Inferior parietal cortex (tissue), 1 donor: ENCODE measurements around the gene SPNS2.

Experiments
- DNase-seq: peaks from one replicate; pipeline ENCODE4 v3.0.0-alpha.2; 2016; ENCODE audit errors: extremely low spot score

The SPNS2 gene

DNA sequence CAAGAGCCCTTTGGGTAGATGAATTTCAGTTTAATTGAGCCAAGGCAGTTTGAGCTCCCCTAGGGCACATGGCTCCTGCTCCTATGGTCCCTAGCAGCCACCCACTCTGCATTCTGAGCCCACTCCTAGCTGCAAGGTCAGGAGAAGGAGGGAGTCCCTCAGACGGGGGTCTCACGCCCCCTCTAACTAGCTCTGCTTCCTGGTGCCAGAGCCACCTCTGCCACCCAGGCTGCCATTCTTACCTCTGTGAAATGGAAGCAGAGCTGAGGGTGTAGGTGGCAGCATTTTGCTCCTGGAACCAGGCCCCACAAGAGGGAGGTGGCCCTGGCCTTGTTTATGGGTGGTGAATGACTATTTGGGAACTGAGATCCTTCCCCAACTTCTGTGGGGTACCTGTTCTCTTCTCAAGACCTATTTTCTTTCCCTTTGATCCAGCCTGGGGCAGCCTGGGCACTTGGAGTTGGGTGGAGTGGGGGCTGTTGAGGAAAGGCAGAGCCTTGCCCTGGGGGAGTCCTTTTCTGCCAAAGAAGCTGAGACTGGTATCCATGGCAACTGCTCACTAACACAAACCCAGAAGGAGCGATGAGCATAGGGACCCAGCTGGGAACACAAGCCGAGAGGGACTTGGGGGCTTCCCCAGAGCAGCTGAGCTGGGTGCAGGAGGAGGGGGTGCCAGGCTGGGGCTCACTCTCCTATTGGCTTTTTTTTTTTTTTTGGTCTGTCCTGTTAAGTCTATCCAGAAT, 4.8 kb downstream of the SPNS2 start:
- no peak for DNase-seq

DNA sequence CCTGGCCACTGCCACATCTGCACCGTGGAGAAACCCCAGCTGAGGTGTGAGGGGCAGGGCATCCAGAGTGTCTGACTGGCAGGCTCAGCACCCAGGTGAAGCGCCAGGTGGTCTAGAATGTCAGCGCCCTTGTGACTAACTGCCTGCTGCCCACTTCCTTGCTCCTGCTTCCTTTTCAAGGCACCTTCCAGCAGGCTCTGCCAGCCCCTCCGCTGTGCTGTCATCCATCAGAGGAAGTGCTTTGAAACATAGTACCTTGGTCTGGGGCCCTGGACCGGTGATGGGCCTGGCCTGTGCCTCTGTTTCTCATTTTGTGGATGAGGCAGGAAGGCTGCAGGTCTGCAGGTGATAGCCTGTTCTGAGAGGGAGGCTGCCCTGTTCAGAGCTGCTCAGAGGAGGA, 5.5 kb downstream of the SPNS2 start:
- no peak for DNase-seq

DNA sequence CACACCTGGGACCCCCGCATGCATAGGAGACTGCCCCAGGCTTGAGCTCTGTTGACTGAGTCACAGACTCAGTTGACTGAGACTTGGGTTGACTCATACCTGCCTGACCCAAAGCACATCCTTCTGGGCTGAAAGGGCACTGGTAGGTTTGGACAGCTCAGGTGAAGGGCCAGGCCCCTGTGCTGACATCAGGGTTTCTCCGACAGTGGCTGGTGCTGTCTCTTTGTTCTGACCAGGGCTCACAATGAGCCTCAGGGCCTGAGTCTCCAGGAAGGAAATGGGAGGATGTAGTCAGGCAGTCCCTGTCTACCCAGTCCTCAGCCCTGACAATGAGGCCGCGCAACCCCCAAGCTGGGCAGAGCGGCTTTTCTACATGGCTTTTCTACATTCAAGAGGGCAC, 6.5 kb downstream of the SPNS2 start:
- no peak for DNase-seq

DNA sequence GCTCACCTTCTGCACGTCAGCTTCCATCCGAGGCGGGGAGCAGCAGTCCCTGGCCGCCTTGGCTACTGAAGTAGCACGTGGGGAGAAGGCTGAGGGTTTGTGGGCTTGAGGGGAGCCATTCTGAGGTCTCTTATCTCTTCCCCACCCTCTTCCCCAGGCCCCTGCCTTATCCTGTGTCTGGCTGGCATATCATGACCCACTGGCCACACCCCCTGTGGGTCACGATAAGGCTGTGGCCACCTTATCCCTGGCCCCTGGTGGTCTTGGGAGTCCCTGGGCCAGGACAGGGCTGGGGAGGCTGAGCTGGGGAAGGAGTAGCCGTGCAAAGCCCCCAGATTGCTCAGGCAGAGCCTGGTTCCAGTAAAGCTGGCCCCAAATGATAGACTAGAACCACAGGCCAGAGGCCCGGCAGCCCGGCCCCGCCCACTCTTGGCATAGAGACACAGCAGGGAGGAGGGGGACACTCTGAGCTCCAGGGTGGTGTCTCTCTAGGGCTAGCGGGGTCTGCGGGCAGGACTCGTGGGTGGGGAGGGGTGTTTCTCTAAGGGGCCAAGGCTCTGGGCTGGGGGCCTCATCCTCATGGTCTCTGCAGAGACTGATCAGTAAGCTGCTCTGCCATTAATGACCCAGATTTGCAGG, 7.6 kb downstream of the SPNS2 start:
- DNase-seq: no peak

DNA sequence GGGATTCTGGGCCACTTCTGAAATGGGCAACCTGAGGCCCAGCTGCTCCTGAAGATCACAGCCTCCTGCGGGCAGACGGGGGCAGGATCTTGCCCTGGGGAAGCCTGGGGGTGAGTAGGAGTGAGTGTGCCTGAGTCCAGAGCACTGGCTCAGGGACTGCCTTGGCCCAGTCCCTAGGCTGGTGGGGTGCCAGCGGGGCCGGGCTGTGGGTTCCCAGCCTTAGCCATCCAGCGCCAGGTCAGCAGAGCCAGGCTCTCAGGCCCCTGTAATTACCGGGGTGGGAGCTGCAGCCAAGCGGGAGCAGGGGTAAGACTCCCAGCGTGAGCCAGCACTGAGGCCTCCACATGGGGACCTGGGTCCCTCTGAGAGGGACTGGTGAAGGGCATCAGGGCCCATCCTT, 8.2 kb downstream of the SPNS2 start:
- no peak for DNase-seq

DNA sequence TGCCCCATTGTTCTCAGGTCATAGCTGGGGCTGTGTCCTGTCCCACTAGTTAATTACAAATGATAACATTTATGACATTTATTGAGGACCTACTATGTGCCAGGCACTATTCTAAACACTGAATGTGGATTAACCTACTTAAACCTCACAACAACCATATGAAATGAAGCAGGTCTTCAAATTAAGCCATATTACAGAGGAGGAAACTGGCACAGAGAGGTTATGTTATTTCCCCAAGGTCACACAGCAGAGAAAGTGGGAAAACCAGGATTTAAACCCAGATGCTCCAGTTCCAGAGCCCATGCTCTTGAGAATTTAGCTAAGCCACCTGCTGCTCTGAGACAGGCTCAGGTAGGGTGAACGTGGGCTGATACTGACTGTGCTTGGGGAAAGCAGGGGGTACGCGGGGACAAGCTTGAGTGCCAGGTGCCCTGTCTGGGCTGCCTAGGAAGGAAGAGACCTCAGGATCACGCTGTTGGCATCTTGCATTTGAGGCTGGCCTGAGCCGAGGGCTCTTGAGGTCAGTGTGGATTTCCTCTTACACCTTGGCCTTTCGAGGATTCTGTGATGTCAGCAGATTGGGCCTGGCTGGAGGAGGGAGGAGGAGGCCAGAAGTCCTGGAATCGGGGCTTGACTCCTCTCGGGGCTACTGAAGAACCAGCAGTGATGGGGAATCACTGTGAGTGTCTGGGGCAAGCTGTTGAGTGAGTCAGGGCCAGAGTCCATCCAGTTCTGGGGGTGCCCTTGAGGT, 8.9 kb downstream of the SPNS2 start:
- DNase-seq: no peak

DNA sequence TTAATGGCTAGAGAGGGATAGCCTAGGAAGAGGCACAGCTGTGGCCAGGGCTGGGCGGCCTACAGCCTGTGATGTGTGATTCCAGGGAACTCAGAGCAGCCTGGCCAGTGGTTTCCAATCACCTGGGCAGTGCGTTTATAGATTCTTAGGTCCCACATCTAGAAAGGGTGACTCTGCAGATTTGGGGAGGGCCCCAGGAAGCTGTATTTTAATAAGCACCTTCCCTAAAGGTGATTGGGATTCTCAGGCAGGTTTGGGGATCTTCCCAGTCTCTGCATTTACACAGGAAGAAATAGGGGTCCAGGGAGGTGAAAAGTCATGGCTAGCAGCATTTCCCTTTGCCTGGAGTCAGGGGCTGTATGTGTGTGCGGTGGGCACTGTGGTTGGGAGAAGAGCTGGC, 9.5 kb downstream of the SPNS2 start:
- no peak for DNase-seq

DNA sequence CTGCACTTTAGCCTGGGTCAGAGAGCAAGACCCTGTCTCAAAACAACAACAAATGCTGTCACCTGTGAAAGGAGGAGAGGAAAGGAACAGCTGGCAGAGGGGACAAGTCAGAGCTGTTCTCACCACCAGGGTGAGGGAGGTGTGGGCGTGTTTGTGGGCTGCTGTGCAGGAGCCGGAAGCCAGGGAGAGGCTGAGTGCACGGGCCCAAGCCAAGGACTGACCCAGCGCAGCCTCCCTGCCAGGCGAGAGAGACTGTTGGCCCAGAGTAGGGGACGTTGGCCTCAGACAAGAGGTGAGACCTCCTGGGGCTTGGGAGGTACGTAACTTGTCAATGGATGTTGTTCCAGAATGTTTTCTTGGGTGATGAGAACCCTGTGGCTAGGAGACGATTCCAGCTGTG, 10.7 kb downstream of the SPNS2 start:
- DNase-seq: no peak

DNA sequence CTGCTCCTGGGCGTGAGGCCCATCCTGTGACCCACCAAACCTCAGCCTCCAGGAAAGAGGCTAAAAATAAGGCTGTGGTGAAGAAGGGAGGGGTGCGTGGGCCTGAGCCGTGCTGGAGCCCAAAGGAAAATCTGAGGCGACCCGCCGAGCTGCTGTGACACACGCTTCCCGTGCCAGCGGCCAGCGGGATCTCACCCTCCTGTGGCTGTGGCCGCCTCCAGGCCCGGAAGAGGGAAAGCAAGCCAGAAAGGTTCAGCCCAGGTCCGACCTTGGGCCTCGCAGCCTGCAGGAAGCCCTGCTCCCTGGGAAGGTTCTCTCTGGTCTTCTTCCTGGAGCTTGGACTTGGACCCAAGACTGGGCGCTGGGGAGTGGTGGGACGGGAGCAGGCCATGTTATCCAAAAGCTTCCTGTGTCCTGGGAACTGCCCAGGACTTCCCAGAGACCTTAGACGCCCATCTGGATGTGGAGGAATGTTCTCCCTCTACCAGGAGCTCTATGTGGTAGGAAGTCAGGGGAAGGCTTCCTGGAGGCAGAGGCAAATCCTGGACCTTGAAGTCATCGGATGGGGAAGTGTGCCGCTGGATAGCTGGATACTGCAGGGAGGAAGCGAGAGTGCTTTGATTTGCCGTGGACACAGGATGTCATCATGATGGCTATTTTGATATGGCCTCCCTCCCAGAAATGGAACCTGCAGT, 11.4 kb downstream of the SPNS2 start:
- no peak for DNase-seq

DNA sequence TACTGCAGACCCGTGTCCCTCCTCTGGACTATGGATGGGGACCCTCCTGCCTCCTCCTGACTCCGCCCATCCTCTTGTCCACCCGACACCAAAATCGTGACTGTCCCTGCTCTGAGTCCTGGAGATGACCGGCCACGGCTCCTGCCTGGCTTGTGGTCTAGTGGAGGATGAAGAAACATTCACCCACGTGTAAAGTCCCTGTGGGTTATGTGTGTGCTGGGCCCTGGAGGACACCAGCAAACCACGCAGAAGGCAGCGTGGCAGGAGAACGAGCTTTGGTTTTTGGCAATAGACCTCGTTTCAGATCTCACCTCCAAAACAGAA, 11.9 kb downstream of the SPNS2 start:
- DNase-seq: no peak

DNA sequence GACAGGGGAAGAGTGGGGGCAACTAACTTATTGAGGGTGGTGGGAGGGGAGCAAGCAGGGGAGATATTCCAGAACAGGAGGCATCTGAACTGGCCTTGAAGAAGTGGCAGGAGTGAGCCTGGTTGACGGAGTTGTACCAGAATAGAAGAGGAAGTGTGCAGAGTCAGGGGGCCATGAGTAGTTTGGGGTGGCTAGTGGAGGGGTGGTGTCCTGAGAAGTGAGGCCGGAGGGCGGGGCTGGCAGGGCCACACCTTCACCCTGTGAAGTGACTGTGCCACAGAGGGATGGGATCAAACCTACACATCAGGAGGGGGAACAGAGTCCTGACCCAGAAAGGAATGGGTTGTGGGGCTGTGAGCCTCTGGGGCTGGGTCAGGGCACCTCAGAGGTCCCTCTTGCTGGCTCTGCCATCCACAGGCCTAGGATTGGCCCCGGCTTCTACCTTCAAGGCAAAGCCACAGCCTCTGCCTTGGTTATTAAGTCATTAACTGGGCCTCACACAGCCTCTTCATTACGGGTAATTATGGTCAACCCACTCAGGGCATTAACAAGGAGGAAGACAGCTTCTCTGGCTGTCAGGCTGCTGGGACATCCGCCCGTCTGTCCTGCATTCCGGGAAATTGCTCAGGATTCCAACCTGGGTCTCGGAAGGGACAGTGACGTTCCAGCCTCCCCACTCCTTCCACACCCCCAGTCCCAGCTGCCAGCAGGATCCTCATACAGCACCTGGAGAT, 12.7 kb downstream of the SPNS2 start:
- no peak for DNase-seq

DNA sequence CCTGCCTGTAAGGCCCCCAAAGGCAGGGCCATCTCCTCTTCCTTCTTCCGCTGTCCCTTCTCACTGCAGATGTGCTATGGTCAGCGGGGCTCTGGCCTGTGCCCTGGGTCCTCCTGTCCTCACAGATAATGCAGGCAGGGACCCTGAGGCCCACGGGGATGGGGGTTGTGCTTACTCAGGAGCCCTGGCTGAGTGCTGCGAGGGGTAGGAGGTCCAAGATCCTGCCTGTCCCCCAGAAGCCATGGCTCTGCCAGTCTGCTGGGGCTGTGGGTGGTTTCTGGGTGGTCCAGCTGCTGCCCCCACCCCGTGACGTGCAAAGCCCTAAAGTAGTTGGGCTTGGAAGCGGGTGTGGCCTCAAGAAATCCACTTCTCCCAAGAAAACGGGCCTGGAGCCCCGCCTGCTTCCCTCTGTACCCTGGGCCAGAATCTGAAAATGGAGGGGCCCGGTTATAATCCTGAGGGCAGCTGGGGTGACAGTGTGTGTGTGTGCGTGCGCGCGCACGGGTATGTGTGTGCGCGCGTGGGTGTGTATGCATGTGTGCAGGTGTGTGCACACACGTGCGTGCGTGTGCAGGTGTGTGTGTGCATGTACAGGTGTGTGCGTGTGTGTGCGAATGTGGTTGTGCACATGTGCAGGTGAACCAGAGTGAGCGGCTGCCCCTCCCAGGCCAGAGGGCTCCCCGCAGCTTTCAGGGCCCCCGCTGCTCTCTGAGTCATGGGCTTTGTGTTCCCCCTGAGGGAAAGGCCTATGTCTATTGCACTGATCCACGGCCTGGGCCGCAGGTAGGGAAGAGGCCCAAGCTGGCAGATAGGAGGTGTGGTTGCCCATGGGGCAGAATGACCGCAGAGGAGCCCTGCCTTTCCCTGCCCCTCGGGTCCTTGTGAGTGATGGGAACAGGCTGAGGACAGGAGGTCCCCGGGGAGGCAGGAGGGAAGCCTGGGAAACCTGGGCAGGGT, 13.8 kb downstream of the SPNS2 start:
- no peak for DNase-seq

DNA sequence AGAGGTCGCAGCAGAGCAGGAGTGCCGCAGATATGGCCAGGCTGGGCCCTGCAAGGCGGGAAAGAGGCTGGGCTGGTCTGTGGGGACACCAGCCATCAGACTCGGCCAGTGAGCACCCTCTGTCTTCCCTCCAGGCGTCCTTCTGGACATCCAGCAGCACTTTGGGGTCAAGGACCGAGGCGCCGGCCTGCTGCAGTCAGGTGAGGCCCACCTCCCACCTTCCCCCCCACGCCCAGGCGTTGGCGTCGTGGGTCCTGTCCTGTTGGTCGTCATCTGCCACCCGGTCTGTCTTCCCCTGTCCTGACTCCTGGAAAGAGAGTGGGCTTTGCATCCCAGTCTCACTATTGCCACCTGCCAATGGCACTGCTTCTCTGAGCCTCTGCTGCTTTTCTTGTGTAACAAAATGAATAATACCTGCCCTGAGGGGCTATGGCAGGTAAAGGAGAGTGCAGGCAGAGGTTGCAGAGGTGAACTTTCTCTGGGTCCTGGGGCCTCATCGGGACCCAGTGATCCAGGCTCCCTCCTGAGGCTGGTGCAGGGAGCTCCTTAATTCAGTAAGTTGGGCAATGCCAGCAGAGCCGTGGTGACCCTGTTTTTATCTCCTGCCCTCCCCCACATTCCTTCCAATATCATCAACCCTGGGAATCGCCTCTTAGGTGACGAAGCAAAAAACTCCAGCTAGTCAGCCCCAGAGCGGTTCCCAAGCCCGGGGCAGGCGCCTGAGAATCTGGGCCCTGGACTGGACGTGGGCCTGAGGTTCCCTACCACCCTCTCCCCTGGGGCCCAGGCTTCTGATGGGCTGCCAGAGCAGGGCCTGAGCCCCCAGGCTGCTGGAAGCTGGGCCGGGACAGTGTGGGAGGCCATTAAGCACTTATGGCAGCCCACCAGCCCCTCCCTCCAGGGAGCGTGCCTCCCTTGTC, 14.7 kb downstream of the SPNS2 start:
- DNase-seq: no peak

DNA sequence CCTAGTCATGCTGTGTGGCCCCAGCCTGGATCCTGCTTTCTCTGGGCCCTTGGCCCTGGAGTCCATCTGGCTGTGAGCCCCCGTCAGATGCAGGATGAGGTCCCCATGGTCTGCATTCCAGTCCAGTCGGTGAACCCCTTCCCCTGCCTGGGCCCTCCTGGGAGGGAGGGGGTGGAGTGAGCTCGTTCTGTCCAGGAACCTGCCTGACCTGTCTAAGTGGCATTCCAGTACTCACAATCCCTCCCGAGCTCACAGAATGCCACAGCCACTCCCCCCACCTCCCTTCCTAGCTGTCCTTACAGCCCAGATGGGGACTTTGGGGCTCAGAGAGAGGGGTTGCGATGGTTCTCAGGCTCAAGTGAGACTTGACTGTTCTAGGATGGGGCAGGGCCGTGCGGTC, 15.5 kb downstream of the SPNS2 start:
- DNase-seq: no peak

DNA sequence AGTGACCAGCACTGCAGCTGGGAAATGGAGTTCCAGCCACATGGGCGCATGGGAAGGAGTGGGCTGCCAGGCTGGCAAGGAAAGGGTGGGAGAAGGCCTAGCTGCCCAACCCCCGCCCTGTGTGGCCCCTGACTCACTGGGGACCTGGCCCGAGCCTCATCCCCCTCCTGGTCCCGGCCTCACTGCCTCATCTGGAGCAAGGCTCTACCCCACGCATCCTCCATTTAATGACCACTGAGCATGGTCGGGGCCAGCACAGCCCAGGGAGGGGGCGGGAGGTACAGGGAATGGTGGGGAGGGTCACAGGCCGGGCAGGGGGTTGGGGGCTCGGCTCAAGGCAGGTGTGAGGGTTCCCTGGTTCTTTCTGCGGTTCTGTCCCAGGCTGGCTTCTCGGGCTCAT, 16.1 kb downstream of the SPNS2 start:
- DNase-seq: no peak

DNA sequence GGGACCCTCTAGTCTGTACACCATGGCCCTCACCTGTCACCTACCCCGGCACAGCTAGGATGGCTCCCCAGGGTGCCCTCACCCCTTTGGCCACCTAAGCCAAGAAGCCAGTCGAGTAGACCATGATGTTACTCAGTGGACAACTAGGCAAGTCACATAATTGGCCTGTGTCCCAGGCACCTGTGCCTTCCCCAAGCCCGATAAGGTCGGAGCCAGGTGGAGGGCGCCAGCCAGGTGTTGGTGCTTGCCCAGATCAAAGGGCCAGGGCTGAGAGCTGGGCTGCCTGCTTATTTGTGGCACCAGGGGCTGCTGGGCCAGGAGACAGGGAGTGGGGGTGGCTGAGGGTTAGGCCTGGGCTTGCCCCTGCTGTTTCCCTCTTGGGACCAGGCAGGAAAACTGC, 16.8 kb downstream of the SPNS2 start:
- no peak for DNase-seq

DNA sequence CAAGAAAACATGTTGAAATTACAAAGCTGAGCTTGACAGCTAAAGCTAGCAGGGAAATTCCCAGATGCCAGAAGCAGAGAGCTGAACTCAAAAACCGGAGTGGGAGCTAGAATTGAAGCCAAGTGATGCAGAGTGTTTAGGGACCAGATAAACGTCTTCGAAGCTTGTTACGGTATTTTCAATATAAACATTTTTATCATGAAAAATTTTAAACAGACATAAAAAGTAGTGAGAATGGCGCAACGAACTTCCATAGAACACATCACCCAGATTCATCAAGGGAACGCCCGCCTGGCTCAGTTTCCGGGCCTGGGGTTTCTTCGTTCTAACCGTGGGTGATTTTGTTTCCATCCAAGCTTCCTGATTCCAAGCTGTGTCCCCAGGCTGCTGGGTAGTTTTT, 18.1 kb downstream of the SPNS2 start:
- no peak for DNase-seq

DNA sequence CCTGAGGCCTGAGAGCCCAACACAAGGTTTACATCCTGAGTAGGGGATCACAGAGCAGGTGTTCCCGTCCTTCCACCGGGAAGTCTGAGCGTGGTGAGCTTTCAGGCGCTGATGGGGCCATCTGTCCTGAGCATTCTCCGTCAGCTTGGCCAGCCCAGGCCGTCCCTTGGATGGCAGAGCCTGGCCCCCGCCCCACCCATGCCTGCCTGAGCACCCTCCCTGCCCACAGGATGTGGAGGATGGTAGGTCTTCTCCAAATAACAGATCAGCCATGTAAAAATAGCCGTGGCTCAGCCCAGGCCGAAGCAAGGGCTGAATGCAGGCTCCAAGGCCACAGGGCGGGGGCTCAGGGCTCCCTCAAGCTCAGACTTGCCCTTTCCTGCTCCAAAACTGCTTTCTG, 20.2 kb downstream of the SPNS2 start:
- DNase-seq: no peak

DNA sequence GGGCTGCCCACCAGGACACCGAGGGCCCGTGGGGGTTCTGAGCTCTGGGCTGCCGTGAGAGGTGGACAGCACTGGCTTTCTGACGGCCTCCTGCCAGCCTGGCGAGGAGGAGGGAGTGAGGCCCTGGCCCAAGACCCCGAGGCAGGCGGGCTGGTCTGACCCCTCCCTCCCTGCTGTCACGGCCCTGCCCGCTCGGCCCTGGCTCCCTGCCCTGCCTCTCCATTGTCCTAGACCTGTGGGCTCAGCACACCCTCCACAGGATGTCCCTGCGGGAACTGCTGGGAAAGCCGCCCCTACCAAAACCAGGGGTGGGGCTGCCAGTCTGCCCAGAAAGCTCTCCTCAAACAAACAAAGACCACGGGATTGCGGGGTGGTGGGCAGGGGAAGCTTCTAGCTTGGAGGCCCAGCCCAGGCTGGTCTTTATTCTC, 20.7 kb downstream of the SPNS2 start:
- DNase-seq: no peak
